NCI-H82 treated with DMSO at 0.1 percent for 48 hours (cell line): ENCODE data around the gene URGCP.
A peak's percentile ranks its signal among the peaks of the same experiment; 100 is the strongest.

Source experiments
- DNase-seq: peaks from one replicate; lab custom pipeline; 2025; ENCODE audit not compliant: unreplicated experiment; lab: John Stamatoyannopoulos, UW

Gene URGCP, protein sequence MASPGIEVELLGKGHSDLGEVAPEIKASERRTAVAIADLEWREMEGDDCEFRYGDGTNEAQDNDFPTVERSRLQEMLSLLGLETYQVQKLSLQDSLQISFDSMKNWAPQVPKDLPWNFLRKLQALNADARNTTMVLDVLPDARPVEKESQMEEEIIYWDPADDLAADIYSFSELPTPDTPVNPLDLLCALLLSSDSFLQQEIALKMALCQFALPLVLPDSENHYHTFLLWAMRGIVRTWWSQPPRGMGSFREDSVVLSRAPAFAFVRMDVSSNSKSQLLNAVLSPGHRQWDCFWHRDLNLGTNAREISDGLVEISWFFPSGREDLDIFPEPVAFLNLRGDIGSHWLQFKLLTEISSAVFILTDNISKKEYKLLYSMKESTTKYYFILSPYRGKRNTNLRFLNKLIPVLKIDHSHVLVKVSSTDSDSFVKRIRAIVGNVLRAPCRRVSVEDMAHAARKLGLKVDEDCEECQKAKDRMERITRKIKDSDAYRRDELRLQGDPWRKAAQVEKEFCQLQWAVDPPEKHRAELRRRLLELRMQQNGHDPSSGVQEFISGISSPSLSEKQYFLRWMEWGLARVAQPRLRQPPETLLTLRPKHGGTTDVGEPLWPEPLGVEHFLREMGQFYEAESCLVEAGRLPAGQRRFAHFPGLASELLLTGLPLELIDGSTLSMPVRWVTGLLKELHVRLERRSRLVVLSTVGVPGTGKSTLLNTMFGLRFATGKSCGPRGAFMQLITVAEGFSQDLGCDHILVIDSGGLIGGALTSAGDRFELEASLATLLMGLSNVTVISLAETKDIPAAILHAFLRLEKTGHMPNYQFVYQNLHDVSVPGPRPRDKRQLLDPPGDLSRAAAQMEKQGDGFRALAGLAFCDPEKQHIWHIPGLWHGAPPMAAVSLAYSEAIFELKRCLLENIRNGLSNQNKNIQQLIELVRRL

DNA sequence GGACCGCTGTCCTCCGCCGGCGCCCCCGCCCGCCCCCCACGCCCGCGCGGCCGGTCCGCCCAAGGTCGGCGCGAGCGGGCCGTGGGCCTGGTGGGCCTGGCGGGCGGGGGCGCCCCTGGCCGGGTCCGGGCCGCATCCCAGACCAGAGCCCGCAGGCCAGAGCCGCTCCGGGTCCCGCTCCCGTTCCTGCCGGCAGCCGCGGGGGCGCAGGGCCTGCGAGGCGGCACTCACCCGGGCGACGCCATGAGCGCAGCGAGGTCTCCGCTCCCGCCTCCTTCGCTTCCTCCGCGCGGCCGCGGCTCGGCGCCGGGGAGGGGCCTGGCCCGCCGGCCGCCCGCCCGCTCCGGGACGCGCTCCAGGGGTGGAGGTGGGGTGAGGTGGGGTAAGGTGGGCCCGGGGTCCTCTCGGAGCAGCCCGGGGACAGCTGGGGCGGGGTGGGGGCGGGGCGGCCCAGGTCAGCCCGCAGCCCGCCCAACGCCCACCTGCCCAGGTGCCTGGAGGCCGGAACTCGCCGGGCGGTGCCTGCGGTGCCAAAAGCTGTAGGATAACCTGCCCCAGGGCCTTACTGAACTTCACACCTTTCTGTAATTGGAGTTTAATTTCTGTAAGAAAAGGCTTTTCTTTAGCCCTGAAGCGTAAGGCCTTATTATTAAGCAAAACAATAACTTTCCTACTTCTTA is at the start of gene URGCP:
Gene URGCP, minus strand, starts transcription at position 266 of the 680 bp plus-strand sequence. Its CDS starts 21 bp downstream, at position 245.
- DNase-seq: no peak

DNA sequence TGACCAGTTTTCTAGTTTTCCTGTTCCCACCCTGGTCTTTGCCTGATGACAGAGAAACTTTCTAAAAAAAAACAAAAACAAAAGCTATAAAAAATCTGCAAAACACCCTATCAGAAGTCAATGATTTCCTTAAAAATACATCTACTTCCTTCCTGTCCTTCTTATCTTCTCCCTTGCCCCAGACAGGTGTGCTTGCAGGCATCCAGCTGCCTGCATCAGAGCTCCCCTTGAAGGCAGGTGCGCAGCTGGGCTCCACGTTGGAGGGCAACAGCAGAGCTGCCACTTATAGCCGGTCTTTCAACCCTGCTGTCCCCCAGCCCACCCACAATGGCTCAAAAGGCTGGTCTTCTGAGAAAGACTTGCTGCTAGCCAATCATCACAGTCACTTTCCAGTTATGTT is 49.6 kb upstream of the URGCP start:
- no peak for DNase-seq

DNA sequence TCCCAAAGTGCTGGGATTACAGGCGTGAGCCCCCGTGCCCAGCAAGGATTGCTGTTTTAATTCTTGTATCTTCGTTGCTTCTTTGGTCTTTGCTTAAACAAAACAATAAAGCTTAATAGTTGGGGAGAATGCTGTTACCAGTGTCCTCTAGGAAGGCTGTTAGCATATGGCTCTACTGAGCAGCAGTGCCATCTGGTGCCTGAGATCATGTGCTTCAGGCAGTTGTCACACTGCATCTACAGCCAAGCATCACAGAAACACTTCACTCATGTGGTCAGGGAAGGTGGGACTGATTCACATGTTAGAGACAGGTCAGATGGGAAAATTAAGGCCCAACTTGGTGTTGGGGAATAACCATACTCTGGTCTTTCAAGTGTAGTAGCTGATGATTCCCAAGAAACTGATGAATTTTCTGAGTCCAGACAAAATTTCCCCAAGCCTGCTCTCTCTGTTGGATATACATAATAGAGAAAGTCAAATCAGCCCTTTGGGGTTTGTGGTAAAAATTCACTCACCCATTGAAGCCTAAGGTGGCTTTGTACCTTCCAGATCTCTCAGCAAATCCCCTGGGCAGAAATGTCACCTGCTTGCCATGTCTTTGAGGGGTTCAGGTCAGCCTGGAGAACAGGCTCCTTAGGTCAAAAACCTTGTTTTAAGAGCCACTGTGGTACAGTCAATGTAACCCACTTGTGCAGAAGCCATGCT is 48.3 kb upstream of the URGCP start:
- peak; percentile 52 for DNase-seq

DNA sequence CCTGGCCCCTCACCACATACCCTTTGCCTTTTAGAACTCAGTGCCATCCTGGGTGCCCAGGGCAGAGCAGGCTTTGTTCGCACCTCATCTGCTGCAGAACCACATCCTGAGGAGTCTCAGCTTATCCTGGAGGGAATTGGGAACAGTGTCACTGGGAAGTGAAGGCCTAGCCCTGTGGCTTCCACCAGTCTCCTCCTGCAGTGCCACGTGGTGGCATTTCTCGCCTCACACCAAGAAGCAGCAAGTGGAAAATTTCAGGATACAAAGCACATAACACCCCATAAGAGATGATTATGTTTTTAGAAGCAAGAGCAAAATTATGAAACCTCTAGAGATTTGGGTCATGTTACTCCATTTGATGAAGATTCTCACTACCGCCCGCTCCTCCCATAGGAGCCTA is 46.7 kb upstream of the URGCP start:
- no peak for DNase-seq

DNA sequence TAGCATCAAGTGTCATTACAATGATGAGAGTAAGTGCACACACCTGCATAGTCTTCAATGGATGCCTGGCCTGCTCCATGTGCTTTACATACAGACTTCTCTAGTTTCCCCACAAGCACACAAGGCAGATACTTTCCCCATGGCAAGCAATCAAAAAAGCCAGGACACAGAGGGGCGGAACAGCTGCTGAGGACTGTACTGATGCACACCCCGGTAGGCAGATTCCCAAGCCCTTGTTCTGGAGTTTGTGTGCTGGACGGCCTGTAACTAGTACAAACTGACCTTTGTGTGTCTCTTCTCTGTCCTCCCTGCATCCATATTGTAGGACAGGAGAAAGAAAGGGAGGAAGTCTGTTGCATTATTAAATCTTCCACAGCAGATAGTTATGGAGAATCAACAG is 45.6 kb upstream of the URGCP start:
- no peak for DNase-seq

DNA sequence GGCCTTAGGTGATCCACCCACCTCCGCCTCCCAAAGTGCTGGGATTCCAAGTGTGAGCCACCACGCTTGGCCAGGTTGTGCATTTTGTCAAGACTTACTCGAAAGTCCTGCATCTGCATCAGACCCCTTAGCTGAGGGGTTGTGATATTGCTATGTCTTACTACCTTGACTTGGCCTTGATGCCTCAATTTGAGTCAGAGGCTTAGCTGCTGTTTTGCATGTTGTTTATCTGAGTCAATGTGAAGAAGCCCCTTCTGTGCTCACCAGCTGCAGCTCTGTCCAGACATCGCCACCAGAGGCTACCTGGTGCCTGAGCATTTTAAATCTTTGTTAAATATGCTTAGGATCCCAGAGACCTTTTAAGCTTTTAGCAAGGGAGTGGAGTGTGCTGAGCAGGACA is 37.9 kb upstream of the URGCP start:
- no peak for DNase-seq

DNA sequence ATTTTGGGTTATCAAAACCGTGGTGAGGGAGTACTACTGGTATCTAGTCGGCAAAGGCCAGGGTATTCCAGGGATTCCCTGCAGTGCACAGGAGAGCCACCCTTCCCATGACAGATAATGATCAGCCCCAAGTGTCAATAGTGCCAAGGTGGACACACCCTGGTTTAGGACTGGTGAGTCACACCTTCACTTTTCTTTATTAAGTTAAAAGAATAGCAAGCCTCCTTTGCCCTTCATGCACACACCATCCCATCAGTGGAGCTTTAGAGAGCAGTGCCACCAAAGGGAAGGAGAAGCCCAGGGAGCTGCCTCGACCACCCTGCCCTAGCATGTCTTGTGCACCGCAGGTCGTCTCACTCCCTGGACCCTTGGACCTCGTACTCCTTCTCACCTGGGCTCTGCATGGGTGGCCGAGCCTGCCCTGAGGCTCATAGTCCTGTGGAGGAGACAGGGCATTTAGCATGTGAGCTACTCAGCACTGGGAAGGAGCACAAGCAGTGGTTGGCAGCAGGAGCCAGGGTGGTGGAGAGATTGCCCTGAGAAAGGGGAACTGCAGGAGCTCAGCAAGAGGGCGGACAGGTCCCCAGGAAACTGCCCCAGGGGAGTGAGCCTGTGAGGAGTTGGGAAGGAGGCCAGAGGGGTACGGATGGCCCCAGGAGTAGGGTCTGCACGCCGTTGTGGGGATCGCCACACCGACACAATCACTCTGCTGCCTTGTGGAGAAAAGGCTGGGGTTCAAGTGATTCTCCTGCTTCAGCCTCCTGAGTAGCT is 37.2 kb upstream of the URGCP start:
- no peak for DNase-seq

DNA sequence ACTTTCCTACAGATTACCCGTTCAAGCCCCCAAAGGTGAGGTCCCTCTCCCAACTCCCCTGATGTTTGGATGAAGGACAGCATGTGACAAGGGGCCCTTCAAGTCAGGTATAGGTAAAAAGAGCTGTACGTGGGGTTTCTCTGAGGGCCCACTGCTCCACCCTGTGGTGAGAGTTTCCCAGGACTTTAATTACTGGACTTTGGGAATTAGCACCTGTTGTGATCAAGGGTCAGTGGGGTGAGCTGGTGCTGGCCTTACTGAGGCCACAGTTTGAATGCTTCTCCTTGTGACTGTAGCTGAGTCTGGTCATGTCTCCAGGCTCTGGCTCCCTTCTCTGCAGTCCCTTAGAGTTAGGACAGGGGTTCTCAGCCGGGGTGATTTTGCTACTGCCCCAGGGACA is 36.6 kb upstream of the URGCP start:
- DNase-seq: no peak

DNA sequence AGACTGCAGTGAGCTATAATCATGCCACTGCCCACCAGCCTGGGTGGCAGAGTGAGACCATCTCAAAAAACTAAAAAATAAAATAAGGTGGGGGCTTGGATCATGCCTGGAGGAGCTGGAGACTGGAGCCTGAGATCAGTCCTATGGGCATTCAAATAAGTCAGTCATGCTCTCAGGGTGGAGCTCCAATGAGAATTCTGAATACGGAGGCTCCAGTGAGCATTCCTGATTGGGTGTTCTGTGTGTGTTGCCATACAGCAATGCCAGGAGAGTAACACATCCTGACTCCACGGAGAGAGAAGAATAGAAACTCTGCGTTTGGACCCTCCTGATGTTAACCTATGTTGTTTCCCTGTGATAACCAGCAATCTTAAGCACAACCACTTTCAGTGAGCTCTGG is 35.9 kb upstream of the URGCP start:
- DNase-seq: no peak

DNA sequence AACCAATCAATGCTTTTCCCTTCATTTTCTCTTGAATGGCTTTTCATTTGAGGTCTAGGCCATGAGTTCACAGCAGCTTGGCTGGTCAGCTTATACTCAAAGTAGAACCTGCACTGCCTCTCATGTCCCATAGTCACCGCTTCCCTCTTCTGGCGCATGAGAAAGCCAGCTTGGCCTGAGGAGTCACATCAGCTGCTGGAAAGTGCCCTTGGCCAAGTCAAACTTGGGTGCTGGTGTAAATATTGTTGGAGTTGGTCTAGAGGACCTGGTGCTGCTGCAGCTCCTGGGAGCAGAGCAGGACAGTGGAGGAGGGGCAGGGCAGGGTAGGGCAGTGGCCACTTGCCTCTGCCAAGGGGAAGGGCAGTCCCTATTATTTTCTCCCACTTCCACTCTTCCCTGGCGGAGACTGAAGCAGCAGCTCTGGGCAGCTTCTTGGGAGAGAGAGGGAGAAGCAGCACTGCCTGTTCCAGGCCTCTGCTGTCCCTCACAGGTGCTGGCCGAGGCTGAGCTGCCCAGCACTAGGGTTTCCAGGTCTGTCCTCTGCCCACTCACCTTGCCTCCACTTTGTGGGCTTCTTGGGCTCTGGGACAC is 32.6 kb upstream of the URGCP start:
- DNase-seq: no peak

DNA sequence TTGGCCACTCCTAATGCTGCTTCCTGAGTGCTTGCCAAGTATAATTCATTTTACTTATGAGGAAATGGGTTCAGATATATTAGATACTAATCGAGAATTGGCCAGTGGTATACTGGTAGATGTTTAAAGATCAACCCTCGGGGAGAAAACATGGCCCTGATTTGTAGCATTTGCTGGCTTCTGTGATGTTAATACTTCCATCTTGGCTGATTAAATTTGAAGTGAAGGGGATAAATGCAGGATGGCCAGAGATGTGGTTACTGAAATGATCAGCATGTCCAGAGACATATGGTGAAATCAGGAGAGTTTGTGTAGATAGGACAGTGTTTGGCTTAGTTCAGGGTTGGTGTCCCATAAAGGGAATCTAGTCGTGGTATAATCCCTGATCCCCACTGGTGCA is 31.0 kb upstream of the URGCP start:
- DNase-seq: no peak

DNA sequence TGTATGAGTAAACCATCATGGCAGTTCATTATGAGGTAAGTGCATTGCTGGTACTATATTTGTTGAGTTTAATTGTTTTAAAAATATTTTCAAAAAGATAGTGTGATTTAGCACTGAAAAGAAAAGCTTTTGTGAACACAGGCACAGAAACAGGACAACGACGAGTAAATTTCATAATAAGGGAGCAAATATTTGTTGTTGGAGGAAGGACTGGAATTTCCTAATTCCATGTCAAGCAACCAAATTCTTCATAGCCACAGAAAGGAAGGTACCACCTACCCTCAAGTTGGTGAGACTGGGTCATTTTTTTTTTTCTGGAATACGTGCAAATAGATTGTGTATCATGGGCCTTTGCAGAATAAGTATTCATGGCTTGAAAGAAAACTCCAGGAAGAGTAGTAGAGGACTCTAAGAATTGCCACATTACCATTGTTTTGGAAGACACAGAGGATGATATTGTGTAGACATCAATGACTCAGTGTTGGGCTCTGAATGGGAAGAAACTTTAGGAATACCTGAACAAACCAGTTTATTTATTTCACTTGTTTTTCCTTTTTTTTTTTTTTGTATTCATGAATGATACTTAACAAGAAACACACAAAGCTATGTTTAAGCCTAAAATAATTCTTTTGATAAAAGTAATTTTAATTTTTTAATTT is 27.6 kb upstream of the URGCP start:
- DNase-seq: no peak

DNA sequence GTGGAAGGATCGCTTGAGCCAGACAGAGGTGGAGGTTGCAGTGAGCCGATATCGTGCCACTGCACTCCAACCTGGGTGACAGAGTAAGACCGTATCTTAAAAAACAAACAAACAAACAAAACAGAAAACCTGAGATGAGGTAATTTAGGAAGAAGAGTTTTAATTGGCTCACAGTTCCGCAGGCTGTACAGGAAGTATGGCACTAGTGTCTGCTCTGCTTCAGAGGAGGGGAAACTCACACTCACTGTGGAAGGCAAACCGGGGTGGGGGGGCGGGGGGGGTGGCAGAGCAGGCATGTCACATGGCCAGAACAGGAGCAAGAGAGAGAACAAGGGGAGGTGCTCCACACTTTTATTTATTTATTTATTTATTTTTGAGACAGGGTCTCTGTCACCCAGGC is 24.9 kb upstream of the URGCP start:
- no peak for DNase-seq

DNA sequence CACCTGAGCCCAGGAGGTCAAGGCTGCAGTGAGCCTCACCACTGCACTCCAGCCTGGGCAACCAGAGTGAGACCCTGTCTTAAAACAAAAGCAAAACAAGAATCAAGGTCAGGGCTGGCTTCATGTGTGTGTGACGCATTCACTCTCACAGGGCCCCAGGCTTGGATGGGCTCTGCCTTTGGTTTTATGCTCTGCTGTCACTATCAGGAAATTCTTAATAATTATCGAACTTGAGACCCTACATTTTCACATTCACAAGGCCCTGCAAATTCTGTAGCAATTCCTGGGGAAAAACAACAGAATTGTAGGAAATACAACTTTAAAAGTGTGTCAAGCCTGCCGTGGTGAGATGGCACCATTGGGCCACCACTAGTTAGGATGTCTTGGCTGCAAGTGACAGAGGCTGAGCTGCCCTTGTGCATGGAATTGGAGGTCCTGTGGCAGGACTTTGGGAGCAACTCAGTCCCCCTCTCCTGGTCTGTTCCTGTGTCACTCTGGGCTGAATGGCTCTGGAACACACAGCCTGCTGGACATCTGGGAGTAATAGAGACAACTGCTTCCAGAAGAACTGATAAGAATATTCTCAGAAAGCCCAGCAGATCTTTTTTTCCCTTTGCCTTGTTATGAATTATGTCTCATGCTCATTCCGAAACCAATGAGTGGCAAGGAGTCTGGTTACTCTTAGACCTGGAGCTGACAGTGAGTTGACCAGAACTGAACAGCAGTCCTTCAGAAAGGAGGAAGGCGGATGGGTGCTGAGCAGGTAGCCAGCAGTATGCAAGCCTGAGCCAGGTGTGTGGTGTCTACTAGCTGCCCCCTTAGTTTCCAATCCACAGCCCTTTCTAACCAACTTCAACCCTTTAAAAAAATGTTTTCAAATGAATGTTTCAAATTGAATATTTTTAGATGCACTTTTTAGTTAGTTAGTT is 23.4 kb upstream of the URGCP start:
- no peak for DNase-seq

DNA sequence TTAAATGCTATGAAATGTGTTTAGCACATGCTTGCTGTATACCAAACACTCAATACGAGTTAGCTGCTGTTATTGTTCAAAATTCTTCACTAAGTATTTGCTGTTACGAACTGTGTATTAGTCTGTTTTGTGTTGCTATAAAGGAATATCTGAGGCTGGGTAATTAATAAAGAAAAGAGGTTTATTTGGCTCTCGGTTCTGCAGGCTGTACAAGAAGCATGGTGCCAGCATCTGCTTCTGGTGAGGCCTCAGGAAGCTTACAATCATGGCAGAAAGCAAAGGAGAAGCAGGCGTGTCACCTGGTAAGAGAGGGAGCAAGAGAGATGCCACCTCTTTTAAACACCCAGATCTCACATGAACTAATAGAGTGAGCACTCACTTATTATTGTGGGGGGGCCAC is 21.4 kb upstream of the URGCP start:
- no peak for DNase-seq

DNA sequence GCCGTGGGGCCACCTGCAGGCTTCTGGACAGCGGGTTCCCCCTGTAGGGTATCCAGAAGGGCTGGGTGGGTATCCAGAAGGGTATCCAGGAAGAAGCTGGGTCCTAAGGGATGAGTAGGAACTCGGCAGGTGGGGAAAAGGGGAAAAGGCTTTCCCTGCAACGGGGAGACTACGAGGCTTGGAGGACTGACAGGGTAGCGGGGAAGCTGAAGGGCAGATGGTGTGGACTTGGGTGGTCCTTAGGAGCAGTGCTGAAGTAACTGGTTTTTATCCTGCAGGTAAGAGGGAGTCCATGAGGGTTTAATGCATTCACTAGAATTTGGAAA is 20.4 kb upstream of the URGCP start:
- DNase-seq: no peak

DNA sequence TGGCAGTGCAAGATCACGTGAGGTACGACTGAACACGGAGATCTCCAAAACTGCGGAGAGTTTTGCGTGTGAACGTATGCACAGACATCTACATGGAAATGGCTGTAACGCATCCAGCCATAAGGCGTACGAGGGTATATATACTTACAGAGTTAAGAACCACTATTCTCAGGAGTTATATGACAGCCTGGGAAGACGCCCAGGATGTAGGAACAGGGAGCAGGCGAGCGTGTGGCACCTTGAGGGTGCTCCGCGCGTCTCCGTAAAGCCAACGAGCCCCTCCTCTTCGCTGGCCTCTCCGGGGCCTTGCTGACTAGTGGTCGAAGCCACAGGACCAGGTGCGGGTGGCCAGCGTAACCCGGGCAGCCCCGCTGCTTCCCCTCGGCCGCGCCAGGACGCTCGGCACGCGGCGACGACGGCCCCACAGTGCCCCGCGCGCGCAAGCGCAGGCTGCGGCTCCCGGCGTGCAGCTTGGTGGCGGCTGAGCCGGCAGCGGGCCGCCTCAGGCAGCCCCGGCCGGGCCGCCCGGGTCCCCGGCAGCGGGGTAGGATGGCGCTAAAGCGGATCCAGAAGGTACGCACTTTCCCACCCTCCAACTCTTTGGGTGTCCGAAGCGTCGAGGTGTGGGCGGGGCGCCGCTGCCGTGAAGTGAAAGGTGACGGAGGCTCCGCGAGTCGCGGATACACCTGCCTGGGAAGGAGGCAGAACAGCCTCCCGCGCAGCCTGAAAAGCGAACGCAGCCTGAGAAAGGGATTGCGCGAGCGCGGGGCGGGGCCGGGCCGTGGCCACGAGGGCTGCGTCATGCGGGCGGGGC is 19.8 kb upstream of the URGCP start, which contains the start of gene UBE2D4:
Gene UBE2D4, plus strand, starts transcription at position 453 of the 814 bp plus-strand sequence. Its CDS starts 97 bp downstream, at position 550.
- DNase-seq: peak; percentile 50
